Measurements from ENCODE around the gene VGLL3.

- no peak for TF ChIP-seq USF2 (IDR thresholded peaks at IDR 0.05; ENCODE audit: low read depth, low read length)
- no peak for TF ChIP-seq CTCF (conservative IDR thresholded peaks at IDR 0.05; ENCODE audit: low read depth, low read length)
- TF ChIP-seq CEBPB (IDR thresholded peaks at IDR 0.05; ENCODE audit: low read depth, low read length), result peak; percentile 65; the same call in 1 of the 2 replicates
- no peak for TF ChIP-seq POLR2A (IDR thresholded peaks at IDR 0.05; ENCODE audit: low read depth, low read length)
- no peak for TF ChIP-seq BHLHE40 (IDR thresholded peaks at IDR 0.05; ENCODE audit: low read depth, low read length)
- TF ChIP-seq RCOR1 (IDR thresholded peaks at IDR 0.05; ENCODE audit: insufficient replicate concordance, low read length), result no peak
Observed at GRCh38 chr3:86921971-86922680, 68.8 kb downstream of the VGLL3 start.
